Fibroblast of skin of back (primary cell): ENCODE results near the gene ANKS1B.
A peak's percentile ranks its signal among the peaks of the same experiment; 100 is the strongest.
"Not testable (repeated sequence)": the region's sequence is repeated elsewhere in the genome, so short reads cannot be mapped to it uniquely, and the experiment has no call there.

Experiments used
- DNase-seq: peaks from one replicate; pipeline ENCODE4 v3.0.0-alpha.2; 2013

The ANKS1B gene

DNA sequence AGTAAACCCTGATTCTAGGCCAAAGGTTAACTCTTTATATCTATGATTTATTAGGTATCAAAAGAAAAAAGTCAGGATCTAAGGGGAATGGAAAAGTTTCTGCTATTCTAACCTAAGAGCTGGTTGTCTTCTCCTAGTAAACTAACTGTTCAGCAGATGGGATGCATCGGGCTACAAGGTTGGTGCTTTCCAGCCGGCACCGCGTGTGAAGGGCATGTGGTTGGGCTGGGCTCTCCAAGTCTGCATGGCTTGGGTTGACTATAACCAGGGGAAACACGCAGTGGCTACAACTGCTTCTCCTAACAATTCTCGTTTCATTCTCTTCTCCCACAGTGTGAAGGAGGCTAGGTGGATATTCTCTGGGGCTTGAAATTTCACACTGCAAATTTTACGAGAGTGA, 985.2 kb downstream of the ANKS1B start:
- no peak for DNase-seq

DNA sequence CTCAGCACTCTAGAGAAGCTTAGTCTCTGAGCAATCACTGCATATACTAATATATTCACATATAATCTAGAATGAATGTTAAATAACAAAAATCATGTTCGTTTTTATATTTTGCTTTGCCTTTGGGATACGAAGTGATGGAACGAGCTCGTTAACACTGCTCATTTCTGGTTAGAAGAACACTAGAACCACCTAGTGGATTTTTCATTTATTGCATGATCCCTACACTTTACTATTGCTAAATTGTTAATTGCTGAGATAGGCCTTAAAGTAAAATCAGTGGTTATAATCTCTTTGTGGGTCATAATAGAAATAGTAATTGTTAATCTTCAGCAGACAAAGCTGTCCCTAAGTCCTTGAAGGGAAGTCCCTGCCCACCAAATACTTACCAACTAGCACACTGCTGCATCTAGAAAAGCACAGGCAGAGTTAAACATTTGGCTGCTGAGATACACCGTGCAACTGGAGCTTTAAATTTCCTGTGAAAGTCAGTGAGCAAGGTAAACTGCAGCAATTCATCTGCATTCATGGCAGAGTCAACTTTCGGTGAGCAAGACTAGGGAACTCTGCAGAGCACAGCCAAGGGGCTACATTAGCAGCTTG, 985.9 kb downstream of the ANKS1B start:
- peak; percentile 41 for DNase-seq

DNA sequence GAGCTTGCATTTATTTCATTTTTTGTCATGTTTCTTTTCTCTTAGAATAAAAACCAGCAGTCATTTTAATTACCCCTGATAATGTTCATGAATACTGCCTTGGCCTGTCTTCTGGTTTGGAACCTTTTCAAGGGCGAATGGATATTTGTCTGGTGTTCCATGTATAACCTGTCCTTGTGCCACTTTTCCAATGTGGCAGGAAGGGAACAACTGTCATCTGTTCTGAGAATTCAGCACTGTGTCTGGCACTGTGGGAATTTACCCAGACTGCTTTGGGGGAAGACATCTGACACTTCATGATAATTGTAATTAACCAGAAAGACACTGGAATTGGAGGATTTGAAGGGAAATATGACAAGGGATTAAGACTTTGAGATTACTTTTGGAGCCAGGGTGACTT, 986.8 kb downstream of the ANKS1B start:
- no peak for DNase-seq

DNA sequence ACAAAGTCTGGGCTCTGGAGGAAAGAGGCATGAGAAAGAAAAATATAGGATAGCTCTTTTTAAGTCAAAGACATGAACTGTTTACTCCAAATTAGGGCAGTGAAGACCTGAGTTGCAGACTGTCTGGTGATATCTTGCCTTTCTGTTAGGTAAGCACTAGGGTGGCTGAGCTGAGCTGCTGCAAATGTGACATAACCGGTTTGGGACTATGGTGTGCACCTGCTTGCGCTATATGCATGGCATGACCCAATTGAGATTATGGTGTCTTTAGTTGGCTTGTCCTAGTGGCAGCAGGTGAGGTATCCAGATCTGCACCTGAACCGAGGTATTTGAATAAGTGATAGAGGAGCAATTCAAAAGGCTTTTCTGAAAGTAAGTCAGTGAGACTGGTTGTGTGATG, 994.1 kb downstream of the ANKS1B start:
- DNase-seq, result no peak

DNA sequence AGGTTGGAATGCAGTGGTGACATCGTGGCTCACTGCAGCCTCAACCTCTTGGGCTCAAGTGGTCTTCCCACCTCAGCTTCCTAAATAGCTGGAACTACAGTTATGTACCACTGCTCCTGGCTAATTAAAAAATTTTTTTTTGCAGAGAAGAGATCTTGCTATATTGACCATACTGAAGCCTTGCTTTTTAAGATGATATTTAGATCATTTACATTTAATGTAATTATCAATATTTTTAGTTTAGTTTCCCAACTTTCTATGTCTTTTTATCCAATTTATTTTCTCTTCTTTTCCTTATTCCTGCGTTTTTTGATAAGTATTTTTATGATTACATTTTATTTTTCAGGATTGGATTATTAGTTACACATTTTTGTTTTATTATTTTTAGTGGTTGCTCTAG, 999.6 kb downstream of the ANKS1B start:
- DNase-seq, result no peak

DNA sequence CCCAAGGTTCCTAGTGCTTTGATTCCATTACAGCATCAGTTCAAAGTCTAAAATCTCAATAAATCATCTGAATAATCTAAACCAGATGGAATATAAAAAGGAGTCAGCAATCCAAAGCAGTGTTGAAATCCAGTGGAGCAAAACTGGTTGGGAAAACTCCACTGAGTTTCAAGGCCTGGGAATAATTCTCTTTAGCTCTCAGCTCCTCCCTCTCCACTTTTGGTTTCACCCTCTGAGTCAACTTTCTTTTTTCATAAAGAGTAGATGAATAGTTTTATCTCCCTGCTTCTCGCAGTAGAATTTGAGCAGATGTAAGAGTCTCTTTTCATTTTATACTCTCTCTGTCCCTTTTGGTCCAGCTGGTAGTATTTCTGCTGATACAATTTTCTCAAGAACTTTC, 1001.1 kb downstream of the ANKS1B start:
- DNase-seq, result no peak

DNA sequence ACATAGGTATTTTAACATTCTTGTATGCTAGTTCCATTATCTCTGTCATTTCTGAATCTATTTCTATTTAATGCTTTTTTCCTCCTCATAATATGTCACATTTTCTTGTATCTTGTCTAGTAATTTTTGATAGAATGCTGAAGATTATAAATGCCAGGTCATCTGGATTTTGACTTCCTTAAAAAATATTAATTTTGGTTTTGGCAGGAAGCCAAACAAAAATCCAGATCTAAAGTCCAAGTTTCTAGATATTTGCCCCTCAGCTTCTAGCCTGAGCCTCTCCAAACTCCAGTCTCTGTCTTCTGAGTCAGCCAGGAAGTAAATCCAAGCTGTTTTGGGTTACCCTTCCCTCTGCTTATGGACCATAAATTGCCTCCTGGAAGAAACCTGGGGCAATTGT, 1004.2 kb downstream of the ANKS1B start:
- DNase-seq, result no peak

DNA sequence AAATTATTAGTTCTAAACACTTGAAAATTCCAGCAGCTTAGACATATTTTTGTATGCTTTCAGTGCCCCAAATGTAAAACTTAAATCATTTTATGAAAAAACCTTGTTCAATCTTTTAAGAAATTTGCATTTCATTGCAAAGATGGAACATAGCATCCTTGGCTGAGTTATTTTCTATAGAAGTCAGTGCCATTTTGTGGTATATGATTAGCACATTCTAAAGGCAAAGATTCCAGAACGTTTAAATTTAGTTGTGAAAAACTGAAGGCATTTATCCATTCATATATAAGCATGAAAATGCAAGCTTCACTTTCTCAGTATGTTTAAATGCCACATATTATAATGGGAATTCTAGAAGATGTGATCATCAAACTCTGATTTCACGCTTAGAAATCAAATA, 1007.5 kb downstream of the ANKS1B start:
- DNase-seq, result no peak

DNA sequence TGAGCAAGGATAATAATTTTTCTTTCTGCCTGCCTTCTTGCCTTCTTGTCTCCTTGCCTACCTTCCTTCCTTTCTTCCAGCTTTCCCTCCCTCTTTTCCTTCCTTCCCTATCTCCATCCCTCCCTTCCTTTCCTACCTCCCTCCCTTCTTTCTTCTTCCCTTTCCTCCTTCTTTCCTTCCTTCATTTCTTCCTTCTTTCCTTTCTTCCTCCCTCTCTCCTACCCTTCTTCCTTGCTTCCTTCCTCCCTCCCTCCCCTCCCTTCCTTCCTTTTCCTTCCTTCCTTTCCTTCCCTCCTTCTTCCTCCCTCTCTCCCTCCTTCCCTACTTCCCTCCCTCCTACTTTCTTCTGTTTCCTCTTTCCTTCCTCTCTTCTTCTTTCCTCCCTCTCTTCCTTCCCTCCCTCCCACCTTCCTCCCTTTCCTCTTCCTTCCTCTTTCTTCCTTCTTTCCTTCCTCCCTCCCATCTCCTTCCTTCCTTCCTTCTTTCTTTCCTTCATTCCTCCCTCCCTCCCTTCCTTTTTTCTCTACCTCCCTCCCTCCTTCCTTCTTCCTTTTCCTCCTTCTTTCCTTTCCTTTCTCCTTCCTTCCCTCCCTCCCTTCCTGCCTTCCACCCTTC, 1009.9 kb downstream of the ANKS1B start:
- DNase-seq, result no peak

DNA sequence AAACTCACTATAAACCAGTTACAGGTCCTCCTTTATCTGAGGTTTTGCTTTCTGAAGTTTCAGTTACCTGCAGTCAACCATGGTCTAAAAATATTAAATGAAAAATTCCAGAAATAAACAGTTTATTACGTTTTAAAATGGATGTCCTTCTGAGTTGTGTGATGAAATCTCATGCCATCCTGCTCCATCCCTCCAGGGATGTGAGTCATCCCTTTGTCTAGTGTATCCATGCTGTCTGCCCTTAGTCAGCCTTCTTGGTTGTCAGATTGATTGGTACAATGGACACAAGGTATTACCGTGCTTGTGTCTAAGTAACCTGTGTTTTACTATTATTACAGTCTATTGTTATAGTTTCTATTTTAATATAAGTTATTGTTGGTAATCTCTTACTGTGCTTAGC, 1011.3 kb downstream of the ANKS1B start:
- DNase-seq, result peak; percentile 66

DNA sequence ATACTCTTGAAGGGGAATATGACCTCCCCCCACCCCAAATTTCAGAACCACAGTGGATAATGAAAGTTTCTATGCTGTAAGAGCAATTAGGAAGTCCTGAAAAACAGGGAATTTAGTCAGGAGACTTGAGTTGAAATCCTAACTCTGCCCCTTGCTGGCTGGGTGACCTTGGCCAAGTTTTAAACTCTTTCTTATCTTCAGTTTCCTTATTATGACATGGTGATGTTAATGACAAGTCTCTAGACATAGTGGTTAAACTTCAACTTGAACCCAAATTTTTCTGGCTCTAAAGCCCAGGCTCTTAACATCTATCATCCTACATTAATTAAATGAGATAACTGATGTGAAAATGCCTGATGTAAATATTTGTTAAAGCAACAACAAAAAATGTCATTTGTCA, 1013.8 kb downstream of the ANKS1B start:
- DNase-seq, result no peak

DNA sequence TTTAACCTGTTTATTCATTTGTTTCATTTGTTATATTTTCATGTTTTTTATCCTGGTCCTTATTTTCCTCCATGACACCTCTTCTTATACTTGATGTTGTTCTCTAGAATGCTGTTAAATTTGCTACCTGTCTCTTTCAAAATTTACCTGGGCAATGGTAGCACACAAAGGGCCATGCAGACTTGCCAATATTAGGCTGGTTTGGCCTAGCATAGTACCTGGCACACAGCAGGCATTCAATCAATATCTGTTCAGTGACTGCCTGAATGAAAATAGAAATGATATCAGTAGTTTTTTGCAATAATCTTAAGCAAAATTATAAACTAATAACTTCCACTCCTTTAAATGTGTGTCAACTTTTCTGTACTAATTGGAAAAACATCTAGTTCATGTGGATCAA, 1014.5 kb downstream of the ANKS1B start:
- DNase-seq, result no peak

DNA sequence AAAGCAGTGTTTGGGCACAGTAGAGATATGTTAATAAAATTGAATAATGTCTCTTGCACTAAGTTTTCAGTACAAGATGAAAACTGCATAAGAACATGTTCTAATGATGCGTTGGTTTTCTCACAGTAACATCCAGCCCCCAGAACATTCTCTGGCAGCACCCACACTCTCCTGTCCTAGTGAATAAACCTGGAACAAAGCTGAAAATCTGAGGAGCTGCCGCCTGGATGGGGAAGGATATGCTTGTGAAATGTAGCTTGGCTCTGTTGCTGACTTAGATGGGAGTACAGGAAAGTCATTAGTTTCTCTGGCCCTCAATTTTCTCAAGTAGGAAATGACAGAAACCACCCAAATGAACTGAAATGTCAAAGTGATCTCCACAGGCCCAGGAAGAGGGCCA, 1015.8 kb downstream of the ANKS1B start:
- no peak for DNase-seq

DNA sequence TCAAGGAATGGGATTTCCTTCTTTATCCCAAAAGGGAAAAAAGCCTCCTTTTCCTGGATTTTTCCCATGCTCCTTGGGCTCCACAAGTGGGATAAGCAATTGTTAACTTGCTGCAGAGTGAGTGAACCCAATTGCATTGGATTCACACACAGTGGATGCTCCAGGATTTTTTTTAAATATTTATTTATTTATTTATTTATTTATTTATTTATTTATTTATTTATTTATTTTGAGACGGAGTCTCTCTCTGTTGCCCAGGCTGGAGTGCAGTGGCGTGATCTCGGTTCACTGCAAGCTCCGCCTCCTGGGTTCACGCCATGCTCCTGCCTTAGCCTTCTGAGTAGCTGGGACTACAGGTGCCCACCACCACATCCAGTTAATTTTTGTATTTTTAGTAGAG, 1027.6 kb downstream of the ANKS1B start:
- DNase-seq, result not testable (repeated sequence)

DNA sequence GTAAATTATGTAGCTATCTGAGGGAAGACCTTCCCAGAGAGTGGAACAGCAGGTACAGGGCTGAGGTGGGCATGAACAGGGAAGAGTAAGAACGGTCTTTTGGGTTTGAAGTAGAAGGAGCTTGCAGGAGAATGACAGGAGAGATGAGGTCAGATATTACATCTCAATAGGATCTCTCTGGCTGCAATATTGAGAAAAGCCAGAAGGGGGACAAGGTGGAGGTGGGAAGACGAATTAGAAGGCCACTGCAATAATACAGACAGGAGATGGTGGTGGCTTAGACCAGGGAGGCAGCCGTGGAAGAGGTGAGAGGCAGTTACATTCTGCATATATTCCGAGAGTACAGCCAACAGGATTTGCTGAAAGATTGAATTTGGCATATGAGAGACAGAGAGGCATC, 1029.5 kb downstream of the ANKS1B start:
- DNase-seq, result peak; percentile 6

DNA sequence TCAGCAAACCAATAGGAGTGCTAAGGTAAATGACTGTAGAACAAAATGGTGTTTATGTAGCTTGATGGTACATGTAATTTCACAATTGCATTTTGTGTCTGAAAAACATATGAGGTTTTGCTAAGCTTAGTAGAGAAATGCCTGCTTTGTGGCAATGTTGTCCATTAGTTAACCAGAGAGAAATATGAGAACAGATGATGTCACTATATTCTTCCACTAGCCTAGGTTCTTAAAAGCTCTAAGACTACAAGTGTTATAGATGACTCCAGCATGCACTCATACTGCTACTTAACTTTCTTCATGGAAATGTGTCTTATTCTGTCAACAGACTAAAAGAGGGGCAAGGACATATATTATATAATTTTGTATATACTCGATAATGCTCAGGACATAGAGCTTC, 1030.2 kb downstream of the ANKS1B start:
- DNase-seq, result no peak

DNA sequence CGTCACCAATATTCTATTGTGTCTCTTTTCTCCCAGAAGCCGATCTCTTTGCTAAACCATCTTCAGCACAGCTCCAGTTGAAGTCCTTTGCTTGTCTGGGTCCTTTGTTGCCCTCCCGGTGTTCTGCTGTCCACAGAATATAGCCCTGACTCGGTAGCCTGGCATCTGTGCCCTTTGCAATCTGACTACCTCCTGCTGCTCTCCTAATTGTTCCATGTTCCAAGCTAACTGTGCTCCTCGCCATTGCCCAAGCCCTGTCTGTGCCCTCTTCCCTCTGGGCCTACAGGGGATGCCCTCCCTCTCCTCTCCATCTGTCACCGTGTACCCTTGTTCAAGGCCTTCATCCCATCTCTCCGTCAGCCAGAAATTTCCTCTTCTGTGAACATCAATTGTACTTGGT, 1033.3 kb downstream of the ANKS1B start:
- no peak for DNase-seq

DNA sequence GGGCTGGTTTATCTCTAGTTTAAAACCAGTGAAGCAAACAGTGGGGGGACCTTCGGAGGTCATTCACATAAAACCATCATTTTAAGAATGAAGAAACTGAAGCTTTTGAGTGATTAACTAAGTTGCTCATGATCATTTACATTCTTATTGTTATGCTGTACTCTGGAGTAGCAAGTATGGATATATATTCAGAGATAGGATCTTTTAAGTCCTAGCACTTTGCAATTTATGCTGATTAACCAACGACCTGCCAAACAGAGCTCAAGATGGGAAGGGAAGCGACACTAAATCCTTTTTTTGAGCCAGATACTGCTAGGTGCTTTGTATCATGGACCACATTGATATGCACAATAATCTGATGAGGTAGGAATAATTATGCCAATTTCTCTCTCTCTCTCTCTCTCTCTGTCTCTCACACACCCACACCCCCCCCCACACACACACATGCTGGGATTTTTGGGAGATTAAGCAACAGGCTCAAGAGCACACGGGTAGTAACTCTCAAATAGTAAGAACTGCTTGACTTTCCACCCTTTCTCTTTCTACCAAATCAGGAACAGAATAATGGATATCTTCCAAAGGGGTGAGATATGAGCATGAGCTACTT, 1036.3 kb downstream of the ANKS1B start:
- no peak for DNase-seq

DNA sequence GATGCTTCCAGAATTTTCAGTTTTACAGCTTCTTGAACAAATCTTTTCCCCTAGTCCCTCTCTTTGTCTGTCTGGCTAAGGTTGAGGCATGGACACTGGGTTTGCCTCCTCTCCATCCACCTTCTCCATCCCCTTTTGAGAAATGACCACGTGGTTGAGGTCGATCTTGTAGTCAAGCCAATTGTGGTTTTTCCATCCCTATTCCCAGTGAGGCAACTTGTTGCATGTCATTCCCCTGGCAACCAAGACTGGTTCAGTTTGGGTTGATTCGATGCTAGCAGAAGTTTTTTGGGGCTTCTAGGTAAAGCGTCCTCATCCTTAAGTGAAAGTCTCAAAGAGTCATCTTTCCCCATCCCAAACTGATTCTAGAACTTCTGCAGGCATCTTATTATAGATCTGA, 1038.9 kb downstream of the ANKS1B start:
- DNase-seq, result no peak

DNA sequence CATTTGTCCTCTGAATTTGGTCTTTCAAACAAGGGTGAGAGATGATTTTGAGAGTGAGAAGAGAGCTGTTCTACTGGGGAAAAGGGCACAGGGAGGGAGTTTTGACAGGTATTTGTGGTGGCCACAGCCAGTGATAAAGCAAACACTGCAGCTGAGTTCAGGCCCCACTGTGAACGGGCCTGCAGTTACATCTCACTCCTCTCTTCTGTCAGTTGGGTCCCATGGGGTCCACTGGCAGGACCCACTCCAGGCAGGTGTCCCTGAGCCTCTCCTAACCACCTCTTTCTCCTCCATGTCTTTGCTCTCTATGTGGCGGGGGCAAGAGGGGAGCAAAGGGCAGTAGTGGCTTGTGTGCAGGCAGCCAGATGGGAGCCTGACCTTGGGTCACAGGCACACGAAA, 1044.8 kb downstream of the ANKS1B start:
- DNase-seq, result no peak

DNA sequence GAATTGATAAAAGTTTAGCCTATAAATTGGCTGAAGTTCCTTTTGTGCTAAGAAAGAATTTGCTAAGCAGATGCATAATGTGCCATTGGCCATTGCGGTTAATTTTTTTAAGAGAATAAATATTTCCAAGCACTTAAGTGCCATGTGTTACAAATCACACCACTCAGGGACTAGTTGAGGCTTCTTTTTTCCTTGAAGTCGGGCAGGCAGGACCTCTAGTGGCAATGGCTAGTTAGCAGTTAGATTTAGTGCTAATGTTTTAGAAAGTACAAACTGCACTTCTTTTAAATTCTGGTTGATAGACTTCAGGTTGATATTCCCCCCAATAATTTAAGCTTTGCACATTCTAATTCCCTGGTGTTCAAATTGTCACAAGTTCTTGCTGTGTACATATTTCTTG, 1045.4 kb downstream of the ANKS1B start:
- DNase-seq, result peak; percentile 64

DNA sequence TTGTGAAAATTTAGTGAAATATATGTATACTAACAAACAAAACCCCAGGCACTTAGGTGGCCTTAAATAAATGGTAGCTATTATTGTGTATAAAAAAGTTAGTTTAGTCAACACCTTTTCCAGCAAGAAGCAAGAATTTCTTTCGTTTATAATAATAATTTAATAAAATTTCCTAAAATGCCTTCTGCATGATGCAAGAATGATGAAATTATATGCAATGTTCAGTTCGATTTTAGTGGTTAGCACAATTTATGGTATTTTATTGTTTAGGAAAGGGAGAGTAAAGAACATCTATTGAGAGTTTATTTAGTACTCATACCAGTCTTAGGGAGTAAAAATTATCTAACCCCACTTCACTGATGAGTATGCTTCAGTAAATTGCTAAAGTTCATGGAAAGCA, 1048.9 kb downstream of the ANKS1B start:
- DNase-seq, result no peak

DNA sequence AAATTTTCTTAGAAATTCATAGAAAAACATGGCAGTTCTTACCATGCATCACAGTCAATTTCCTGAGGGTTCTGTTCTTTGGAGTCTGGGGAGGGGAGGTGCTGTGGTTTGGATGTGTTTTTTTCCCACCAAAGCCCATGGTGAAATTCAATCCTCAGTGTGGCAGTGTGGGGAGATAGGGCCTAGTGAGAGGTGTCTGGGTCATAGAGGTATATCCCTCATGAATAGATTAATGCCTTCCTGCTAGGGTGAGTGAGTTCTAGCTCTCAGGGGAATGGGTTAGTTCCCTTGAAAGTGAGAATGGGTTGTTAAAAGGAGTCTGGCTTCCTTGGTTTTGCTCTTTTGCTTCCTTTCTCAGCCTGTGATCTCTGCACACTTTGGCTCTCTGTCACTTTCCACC, 1061.9 kb downstream of the ANKS1B start:
- DNase-seq, result no peak

DNA sequence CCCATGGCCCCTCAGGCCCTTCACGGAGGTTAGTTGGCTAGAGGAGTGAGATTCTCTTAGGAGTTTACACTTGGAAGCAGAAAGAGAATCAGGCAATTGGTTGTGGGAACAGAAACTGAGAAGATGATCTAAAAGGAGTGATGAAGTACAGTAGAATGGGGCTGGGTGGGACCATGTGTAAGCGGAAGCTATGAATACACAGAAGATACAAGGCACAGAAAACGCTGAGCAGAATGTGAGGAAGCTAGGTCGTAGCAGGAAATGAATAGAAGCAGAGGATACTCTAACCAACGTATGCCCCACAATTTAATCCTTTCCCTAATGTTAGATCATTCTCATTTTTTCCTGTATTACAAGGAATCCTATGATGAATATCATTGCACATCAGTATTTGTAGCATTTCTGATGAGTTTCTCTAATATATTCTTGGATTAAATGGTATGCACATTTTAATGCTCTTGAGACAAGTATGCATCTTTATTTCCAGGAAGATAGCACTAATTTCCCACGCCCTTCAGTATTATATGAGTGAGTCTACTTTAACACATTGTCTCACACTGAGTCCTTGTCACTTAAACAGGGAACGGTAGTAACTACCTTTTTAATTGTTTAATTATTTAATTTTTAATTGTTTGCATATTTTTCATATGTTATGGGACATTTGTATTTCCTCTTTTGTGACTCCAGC, 1066.4 kb downstream of the ANKS1B start:
- no peak for DNase-seq
